ENCODE results near the gene ELOVL6. TPM values are rescaled to one million over a fixed set of nuclear protein-coding genes. Genes with fewer than 3 reads are reported as not detected.

The ELOVL6 gene
- total RNA-seq, 4 donors from 2014 or later, result 2.2 to 5.8 (median 5.0) TPM

DNA sequence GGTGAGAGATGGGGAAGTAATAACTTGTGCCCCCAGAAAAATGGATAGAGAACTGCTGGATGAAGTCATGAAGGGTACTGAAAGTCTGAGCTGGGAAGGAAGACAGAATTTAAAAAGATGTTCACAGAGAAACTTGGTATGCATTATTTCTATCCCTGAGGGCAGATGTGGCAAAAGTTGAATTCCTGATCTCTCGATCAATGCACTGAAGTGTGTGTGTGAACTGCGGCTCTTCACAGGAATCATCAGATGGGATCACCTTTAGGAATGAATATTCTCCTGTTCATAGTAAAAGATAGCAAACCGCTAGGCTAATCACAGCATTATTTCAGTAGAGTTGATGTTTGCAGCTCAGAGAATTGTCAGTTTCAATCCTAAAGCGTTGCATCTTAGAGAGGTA is 86.4 kb downstream of the ELOVL6 start:
- TF ChIP-seq, protein P1, sequence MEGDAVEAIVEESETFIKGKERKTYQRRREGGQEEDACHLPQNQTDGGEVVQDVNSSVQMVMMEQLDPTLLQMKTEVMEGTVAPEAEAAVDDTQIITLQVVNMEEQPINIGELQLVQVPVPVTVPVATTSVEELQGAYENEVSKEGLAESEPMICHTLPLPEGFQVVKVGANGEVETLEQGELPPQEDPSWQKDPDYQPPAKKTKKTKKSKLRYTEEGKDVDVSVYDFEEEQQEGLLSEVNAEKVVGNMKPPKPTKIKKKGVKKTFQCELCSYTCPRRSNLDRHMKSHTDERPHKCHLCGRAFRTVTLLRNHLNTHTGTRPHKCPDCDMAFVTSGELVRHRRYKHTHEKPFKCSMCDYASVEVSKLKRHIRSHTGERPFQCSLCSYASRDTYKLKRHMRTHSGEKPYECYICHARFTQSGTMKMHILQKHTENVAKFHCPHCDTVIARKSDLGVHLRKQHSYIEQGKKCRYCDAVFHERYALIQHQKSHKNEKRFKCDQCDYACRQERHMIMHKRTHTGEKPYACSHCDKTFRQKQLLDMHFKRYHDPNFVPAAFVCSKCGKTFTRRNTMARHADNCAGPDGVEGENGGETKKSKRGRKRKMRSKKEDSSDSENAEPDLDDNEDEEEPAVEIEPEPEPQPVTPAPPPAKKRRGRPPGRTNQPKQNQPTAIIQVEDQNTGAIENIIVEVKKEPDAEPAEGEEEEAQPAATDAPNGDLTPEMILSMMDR (IDR thresholded peaks at IDR 0.05), result no peak
- ATAC-seq (ENCODE audit: low FRiP score), result no peak
- DNase-seq (ENCODE audit: low spot score), result no peak

DNA sequence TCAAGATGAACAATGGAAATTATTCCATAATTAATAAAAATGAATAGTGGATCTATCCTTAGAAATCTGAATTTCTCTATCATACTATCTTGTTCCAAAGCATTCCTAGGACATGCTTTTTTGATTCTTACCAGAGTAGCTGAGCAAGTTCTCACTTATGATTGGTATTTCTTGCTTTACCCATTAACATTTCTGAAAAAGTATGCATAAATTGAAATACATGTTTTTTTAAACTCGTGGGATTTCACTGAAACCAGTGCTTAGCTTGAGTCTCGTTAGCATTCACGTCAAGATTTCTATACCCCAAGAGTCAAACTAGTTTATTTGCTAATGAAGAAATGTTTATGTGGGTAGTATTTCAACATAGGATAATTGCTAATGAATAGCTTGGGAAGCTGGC is 89.0 kb downstream of the ELOVL6 start:
- TF ChIP-seq, protein P1 (IDR thresholded peaks at IDR 0.05), result no peak
- DNase-seq (ENCODE audit: low spot score) (no peak), ATAC-seq (ENCODE audit: low FRiP score) (no peak)

GRCh38 chr4:110108960-110109359 is 89.5 kb downstream of the ELOVL6 start:
- TF ChIP-seq, protein P1 (IDR thresholded peaks at IDR 0.05), result no peak
- DNase-seq (ENCODE audit: low spot score) (no peak), ATAC-seq (ENCODE audit: low FRiP score) (no peak)

DNA sequence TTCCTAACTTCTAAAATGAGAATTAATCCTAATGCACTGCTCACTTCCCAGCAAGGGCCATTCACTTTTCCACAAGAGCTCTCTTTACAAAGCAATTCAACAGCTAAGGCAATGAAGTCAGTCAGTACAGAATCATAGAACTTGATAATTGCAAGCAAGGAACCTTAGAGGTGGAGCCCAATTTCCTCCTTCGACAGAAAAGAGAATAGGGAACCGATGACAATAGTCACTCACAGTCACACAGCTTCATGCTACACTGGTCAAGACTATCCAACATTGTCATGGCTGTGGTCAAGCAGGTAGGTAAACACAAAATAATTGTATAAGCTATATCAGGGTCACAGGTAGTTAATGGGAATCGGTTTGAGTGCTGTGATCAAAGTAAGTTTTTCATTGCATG is 90.0 kb downstream of the ELOVL6 start:
- ATAC-seq (ENCODE audit: low FRiP score) (no peak), DNase-seq (ENCODE audit: low spot score) (no peak)
- TF ChIP-seq, protein P1 (IDR thresholded peaks at IDR 0.05), result no peak

GRCh38 chr4:110107866-110108265 is 90.5 kb downstream of the ELOVL6 start:
- DNase-seq (ENCODE audit: low spot score) (no peak), ATAC-seq (ENCODE audit: low FRiP score) (no peak)
- TF ChIP-seq, protein P1 (IDR thresholded peaks at IDR 0.05), result no peak

- TF ChIP-seq, protein P1 (IDR thresholded peaks at IDR 0.05), result no peak
- DNase-seq (ENCODE audit: low spot score) (no peak), ATAC-seq (ENCODE audit: low FRiP score) (no peak)
Measured at GRCh38 chr4:110106931-110107296, 91.5 kb downstream of the ELOVL6 start.

GRCh38 chr4:110104661-110105060 is 93.8 kb downstream of the ELOVL6 start:
- TF ChIP-seq, protein P1 (IDR thresholded peaks at IDR 0.05), result no peak
- ATAC-seq (ENCODE audit: low FRiP score), result no peak
- no peak for DNase-seq (ENCODE audit: low spot score)

Data from omental fat pad (tissue), 4 donors.